ENCODE measurements around the gene CBFA2T2. TPM values are rescaled to one million over a fixed set of nuclear protein-coding genes. Genes with fewer than 3 reads are reported as not detected.

CBFA2T2 gene
- total and polyA plus RNA-seq, 2 of the 4 experiments (the other 2 are of a cell fraction): 3.8 to 6.2 TPM

DNA sequence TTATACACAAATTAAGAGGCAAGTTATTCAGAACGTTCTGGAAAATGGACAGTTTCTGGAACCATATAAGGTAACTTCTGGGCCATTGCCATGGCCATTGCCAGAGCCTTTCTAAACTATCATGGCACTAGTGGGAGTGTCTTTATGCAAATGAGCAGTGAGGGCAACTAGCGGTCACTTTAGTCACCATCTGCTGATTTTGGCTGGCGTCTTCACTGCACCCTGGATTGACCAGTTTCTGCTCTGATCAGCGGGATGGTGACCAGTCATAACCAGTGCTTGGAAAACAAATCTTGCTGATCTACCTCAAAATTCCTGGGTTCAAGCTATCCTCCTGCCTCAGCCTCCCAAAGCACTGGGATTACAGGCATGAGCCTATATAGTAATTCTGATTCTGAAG is 39.0 kb upstream of the CBFA2T2 start:
- no peaks in the 10 kb centered on the region for H3K79me1 ChIP-seq (ENCODE audit: low read depth in 1 of 2, low read length in 2 of 2)
- H4K91ac ChIP-seq (ENCODE audit: insufficient read depth, low read depth, low read length): no peak overlapping the region
- no peaks in the 10 kb centered on the region for H3K36me3 ChIP-seq (ENCODE audit: control insufficient read depth, insufficient read depth, low read length)
- H3K14ac ChIP-seq (replicated peaks; ENCODE audit: low read depth, low read length): no peak overlapping the region
- no peaks in the 10 kb centered on the region for H3K4me1 ChIP-seq (ENCODE audit: control insufficient read depth, insufficient read depth, low read length)
- CTCF ChIA-PET: no interaction called here
- peak; percentile 40 for DNase-seq
- H3K27me3 ChIP-seq (ENCODE audit: control insufficient read depth, insufficient read depth, low read length): no peaks in the 10 kb centered on the region
- POLR2A ChIA-PET (ENCODE audit: unreplicated experiment): no interaction called here
- H2BK15ac ChIP-seq (ENCODE audit: low read depth, low read length): no peak overlapping the region
- no peak overlapping the region for H2AK5ac ChIP-seq (ENCODE audit: low read depth, low read length)
- no peaks in the 10 kb centered on the region for H4K20me1 ChIP-seq (ENCODE audit: insufficient read depth, low read length)
- no peak overlapping the region for H4K5ac ChIP-seq (ENCODE audit: low read depth, low read length)
- H3K9me1 ChIP-seq (ENCODE audit: insufficient read depth, low read length): no peaks in the 10 kb centered on the region
- 73% methylated on average over 2 of the region's 4 CpGs; no CpG with 5 or more reads in 1 of the 2 experiments for WGBS, 2 experiments (ENCODE audit: extremely low coverage in 2 of 2, insufficient read length in 1 of 2)
- H3K9me3 ChIP-seq (ENCODE audit: control insufficient read depth, insufficient read depth, low read length): 0 out of 2 replicates have a peak, but pooled peaks cover 1% of the 10 kb centered on the region
- H3K27ac ChIP-seq (ENCODE audit: insufficient read depth, low read length): no peak overlapping the region
- no TSS peak for BruUV-seq (replicated peaks)
- H3K4me3 ChIP-seq (ENCODE audit: insufficient read depth, low read depth, low read length): no peak overlapping the region
- TF ChIP-seq CEBPB (IDR thresholded peaks at IDR 0.05; ENCODE audit: low read depth, low read length): no peak
- TF ChIP-seq MAZ (IDR thresholded peaks at IDR 0.05; ENCODE audit: borderline replicate concordance, low read depth, low read length): no peak
- TF ChIP-seq, protein P1, sequence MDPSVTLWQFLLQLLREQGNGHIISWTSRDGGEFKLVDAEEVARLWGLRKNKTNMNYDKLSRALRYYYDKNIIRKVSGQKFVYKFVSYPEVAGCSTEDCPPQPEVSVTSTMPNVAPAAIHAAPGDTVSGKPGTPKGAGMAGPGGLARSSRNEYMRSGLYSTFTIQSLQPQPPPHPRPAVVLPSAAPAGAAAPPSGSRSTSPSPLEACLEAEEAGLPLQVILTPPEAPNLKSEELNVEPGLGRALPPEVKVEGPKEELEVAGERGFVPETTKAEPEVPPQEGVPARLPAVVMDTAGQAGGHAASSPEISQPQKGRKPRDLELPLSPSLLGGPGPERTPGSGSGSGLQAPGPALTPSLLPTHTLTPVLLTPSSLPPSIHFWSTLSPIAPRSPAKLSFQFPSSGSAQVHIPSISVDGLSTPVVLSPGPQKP (IDR thresholded peaks at IDR 0.05; ENCODE audit: borderline replicate concordance, low read depth, low read length): no peak
- TF ChIP-seq CHD1 (IDR thresholded peaks at IDR 0.05; ENCODE audit: low read depth, low read length): no peak
- no peak for TF ChIP-seq RCOR1 (IDR thresholded peaks at IDR 0.05; ENCODE audit: insufficient replicate concordance, low read length)
- TF ChIP-seq SMC3 (IDR thresholded peaks at IDR 0.05; ENCODE audit: low read depth, low read length): no peak
- no peak for TF ChIP-seq NFE2L2 (IDR thresholded peaks at IDR 0.05; ENCODE audit: low read depth, low read length)
- no peak for TF ChIP-seq FOS (IDR thresholded peaks at IDR 0.05; ENCODE audit: low read depth, low read length)
- TF ChIP-seq, protein P2, sequence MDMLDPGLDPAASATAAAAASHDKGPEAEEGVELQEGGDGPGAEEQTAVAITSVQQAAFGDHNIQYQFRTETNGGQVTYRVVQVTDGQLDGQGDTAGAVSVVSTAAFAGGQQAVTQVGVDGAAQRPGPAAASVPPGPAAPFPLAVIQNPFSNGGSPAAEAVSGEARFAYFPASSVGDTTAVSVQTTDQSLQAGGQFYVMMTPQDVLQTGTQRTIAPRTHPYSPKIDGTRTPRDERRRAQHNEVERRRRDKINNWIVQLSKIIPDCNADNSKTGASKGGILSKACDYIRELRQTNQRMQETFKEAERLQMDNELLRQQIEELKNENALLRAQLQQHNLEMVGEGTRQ (IDR thresholded peaks at IDR 0.05; ENCODE audit: low read depth, low read length): no peak
- TF ChIP-seq RAD21 (IDR thresholded peaks at IDR 0.05; ENCODE audit: low read length): no peak
- TF ChIP-seq MXI1 (IDR thresholded peaks at IDR 0.05; ENCODE audit: borderline replicate concordance, low read depth, low read length): no peak
- TF ChIP-seq, protein P3, sequence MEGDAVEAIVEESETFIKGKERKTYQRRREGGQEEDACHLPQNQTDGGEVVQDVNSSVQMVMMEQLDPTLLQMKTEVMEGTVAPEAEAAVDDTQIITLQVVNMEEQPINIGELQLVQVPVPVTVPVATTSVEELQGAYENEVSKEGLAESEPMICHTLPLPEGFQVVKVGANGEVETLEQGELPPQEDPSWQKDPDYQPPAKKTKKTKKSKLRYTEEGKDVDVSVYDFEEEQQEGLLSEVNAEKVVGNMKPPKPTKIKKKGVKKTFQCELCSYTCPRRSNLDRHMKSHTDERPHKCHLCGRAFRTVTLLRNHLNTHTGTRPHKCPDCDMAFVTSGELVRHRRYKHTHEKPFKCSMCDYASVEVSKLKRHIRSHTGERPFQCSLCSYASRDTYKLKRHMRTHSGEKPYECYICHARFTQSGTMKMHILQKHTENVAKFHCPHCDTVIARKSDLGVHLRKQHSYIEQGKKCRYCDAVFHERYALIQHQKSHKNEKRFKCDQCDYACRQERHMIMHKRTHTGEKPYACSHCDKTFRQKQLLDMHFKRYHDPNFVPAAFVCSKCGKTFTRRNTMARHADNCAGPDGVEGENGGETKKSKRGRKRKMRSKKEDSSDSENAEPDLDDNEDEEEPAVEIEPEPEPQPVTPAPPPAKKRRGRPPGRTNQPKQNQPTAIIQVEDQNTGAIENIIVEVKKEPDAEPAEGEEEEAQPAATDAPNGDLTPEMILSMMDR (conservative IDR thresholded peaks at IDR 0.05; ENCODE audit: low read depth, low read length): no peak
- no peak for TF ChIP-seq POLR2A (IDR thresholded peaks at IDR 0.05; ENCODE audit: low read depth, low read length)
- no peak overlapping the region for H4K8ac ChIP-seq (ENCODE audit: low read depth in 2 of 2, low read length in 2 of 2)
- no peak overlapping the region for H2BK120ac ChIP-seq (ENCODE audit: low read depth, low read length)
- dilution Hi-C loops (cut with HindIII; ENCODE audit: low sequenced_read_pairs, unreplicated experiment) (no loop called here), in situ Hi-C loops (cut with MboI; ENCODE audit: low sequenced_read_pairs) (loop anchor here (5.0 kb wide), 1 partner anchor 201 kb away; no protein-coding TSS in a partner anchor), intact Hi-C loops (cut with micrococcal nuclease) (loop anchor here (10.0 kb wide), 1 partner anchor 64 kb away; no protein-coding TSS in a partner anchor)
- no peak overlapping the region for H3K4me2 ChIP-seq (ENCODE audit: low read depth, low read length)
- H2BK5ac ChIP-seq (ENCODE audit: low read depth, low read length, poor library complexity, severe bottlenecking): no peak overlapping the region
- H3K9ac ChIP-seq (ENCODE audit: low read depth, low read length): no peak overlapping the region
- H3K56ac ChIP-seq (ENCODE audit: extremely low read depth, insufficient read depth, low read length): no peak overlapping the region
- H2AFZ ChIP-seq (replicated peaks; ENCODE audit: low read length, poor library complexity): no peak overlapping the region
- no peak overlapping the region for H3K23ac ChIP-seq (ENCODE audit: low read depth, low read length)
- no peak overlapping the region for H2AK9ac ChIP-seq (replicated peaks; ENCODE audit: low read depth, low read length, poor library complexity)
- no peak overlapping the region for H2BK20ac ChIP-seq (ENCODE audit: low read depth, low read length)
- no peak overlapping the region for H3K4ac ChIP-seq (ENCODE audit: low read depth, low read length)
- no peak overlapping the region for H3K18ac ChIP-seq (ENCODE audit: low read depth, low read length)
- ATAC-seq (ENCODE audit: low read depth): peak; percentile 56

Data from IMR-90 (cell line).